Measurements from ENCODE around the gene ZNF675.
"Not testable (repeated sequence)": the region's sequence is repeated elsewhere in the genome, so short reads cannot be mapped to it uniquely, and the experiment has no call there.

Gene ZNF675

DNA sequence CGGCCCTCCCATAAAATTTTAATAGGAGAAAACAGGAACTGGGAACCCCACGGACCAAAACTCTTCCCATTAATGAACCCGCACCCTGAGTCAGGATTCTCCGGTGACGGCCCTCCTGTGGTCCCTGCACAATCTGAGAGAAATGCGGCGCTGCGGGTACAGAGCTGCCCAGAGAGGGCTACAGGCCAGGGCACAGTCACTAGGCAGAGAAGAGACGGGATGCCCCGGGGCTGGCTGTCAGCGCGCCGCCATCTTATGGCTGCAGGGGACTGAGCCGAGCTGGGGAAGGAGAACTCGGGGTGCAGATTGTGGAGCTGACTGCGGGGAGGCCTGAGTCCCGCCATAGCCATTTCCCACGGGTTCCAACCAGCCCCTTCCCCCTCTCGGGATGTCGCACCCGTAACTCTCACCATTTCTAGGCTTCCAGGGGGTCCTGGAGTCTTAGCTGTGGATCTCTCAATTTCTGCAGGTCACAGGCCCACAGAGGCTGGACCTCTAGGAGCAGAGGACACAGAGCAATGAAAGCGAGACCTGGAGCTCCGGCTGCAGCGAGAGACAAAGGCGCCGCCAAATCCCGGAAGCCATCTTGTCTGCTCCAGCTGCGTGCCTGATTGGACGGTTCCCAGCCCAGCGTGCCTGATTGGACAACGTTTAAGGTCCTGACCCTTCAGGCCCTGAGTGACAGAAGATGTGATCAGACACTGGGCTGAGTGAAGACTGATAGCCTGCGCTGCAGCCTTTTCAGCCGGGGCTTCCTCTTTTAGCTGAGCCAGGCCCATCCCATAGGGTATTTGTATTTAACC, at the start of gene ZNF675:
Gene ZNF675 (minus strand): TSS at position 592 of the 803 bp plus-strand sequence. CDS start 179 bp downstream, at position 413.
- peak; percentile 85 for DNase-seq

DNA sequence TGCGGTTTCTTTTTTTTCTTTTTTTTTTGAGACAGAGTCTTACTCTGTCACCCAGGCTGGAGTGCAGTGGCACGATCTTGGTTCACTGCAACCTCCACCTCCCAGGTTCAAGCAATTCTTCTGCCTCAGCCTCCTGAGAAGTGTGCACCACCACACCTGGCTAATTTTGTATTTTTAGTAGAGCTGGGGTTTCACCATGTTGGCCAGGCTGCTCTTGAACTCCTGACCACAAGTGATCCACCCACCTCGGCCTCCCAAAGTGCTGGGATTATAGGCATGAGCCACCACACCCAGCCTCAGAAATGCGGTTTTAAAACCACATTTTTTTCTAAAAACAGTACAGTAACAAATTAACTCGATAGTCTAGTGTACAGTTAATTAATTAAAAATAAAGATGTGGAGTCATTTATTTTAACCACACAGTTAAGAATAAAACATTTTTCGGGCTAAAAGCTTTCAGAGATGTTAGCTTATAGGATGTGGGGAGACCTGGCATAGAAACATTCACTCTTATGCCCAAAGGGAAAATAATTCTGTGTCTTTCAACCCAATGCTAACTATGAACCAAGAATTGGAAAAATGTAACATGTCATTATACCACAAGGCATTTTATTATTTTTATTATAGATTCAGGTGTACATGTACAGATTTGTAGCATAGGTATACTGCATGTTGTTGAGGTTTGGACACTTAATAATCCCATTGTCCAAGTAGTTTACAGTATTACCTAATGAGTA, 43.9 kb upstream of the ZNF675 start:
- not testable (repeated sequence) for DNase-seq

DNA sequence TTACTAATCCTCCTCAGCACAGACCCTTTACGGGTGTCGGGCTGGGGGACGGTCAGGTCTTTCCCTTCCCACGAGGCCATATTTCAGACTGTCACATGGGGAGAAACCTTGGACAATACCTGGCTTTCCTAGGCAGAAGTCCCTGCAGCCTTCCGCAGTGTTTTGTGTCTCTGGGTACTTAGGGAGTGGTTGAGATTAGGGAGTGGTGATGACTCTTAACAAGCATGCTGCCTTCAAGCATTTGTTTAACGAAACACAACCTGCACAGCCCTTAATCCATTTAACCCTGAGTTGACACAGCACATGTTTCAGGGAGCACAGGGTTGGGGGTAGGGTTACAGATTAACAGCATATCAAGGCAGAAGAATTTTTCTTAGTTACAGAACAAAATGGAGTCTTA, 37.1 kb upstream of the ZNF675 start:
- DNase-seq, result not testable (repeated sequence)

DNA sequence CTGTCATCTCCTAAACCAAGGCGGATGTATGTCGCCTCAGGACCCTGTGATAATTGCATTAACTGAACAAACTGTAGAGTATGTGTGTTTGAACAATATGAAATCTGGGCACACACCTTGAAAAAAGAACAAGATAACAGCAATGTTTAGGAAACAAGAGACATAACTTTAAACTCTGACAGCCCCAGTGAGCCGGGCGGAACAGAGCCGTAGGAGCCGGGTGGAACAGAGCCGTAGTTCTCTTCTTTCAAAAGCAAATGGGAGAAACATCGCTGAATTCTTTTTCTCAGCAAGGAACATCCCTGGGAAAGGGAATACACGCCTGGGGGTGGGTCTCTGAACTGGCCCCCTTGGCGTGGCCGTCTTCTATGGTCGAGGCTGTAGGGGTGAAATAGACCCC, 31.8 kb upstream of the ZNF675 start:
- no peak for DNase-seq

DNA sequence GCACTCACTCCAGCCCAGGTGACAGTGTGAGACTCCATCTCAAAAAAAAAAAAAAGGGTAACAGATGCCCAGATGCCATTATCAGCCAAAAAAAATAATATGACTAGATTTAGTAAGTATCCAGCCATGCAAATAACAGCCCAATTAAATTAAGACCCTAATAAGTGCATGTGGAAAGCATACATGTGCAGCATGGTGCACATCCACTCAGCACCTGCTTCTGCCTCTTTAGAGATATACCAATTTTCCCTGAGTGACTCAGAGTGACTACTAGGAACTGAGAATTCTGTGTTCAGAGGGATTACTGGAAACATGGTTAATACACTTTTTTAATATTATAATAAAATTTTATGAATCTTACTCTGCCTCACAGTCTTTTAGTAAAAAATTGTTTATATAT, 29.8 kb upstream of the ZNF675 start:
- no peak for DNase-seq

DNA sequence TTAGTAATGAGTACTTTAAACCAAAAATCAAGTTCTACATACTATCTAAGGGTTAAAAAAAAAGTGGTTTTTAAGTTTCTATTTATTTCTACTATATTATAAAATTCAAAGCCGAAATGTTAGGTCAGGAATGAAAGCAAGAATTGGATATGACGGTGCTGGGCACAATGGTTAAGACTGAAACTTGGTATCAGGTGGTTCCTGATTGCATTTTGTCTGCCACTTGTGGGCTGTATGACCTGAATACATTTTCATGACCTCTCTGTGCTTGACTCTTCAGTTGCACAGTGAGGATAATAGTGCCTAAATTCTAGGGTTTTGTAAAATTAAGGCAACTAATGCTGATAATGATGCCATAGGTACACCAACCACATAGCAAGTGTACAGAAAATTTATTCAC, 22.3 kb upstream of the ZNF675 start:
- DNase-seq, result no peak

DNA sequence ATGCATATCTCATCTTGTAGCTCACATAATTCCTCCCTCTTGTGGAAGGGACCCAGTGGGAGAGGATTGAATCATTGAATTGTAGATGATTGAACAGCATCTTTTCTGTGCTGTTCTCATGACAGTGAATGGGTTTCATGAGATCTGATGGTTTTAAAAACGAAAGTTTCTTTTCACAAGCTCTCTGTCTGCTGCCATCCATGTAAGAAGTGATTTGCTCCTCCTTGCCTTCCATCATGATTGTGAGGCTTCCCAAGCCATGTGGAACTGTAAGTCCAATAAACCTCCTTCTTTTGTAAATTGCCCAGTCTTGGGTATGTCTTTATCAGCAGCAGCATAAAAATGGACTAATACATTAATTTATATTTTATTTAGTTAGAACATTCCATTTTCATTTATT, 19.6 kb upstream of the ZNF675 start:
- no peak for DNase-seq

DNA sequence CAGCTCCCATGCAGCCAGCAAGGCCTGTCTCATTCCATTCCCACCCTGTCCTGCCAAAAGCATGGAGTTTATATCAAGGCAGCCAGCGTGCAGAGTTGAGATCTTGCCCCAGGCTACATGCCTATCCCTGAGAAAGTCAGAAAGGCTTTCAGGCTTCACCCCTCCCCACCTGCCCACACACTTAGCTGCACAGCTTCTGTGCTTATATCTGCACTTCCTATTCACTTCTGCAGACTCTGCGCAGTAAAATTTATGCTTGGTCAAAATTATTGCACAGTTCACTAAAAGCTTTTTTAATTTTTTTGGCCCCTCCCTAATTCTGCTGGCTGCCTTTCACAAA, 12.5 kb upstream of the ZNF675 start:
- DNase-seq, result no peak

DNA sequence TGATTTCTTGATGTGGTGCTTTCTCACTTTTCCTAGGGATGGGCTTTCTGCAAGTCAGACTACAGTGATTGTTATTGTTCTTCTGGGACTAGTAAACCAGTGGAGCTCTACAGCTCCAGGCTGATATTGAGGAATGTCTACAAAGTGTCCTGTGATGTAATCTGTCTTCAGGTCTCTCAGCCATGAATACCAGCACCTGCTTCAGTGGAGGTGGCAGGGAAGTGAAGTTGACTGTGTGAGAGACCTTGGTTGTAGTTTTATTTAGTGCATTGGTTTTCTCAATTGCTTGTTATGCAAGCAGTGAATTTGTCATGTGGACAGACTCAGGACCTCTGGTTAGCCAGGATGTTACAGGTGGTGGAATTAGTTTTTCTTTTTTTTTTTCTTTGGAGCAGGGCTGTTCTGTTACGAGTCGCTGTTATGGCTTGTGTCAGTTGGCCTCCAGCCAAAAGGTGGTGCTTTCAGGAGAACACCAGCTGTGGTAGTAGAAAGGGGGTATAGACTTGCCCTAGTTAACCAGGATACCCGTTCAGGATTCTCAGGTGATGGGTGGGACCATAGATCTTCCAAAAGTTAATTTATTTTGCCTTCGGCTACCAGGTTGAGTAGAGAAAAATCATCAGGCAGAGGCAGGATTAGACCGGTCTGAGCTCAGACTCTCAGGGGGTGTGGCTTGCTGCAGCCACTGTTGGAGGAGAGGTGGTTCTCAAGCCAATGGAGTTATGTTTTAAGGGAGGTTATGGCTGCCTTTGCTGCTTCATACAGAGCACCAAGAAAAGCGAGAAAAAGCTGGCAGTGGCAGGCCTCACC, 11.9 kb upstream of the ZNF675 start:
- DNase-seq, result no peak

DNA sequence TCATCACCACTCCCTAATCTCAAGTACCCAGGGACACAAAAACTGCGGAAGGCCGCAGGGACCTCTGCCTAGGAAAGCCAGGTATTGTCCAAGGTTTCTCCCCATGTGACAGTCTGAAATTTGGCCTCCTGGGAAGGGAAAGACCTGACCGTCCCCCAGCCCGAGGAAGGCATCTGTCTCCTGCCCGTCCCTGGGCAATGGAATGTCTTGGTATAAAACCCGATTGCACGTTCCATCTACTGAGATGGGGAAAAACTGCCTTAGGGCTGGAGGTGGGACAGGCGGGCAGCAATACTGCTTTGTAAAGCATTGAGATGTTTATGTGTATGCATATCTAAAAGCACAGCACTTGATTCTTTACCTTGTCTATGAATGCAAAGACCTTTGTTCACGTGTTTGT, 5.9 kb upstream of the ZNF675 start:
- DNase-seq, result not testable (repeated sequence)

DNA sequence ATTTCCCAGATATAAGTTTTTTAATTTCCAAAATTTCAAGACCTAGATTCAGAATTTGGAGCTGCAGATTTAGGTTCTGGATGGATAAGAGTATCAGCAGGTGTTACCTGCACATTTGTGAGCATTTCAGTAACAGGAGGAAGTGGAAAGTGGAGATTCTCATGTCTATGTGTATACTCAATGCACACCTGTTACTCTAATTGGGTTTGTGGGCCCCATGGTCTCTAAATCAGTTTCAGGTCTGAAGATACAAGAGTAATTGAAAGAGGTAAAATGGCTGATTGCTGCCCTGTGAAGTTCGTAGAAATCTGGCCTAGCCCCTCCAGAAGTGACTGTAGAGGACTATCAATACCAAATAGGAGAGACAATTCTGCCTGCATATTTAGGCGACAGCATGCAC, 13.9 kb downstream of the ZNF675 start:
- DNase-seq, result no peak

DNA sequence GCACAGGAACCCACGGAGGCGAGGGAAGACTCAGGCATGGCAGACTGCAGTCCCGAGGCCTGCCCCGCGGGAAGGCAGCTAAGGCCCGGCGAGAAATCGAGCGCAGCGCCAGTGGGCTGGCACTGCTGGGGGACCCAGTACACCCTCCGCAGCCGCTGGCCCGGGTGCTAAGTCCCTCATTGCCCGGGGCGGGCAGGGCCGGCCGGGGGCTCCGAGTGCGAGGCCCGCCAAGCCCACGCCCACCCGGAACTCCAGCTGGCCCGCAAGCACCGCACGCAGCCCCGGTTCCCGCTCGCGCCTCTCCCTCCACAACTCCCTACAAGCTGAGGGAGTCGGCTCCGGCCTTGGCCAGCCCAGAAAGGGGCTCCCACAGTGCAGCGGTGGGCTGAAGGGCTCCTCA, 18.4 kb downstream of the ZNF675 start:
- DNase-seq, result not testable (repeated sequence)

DNA sequence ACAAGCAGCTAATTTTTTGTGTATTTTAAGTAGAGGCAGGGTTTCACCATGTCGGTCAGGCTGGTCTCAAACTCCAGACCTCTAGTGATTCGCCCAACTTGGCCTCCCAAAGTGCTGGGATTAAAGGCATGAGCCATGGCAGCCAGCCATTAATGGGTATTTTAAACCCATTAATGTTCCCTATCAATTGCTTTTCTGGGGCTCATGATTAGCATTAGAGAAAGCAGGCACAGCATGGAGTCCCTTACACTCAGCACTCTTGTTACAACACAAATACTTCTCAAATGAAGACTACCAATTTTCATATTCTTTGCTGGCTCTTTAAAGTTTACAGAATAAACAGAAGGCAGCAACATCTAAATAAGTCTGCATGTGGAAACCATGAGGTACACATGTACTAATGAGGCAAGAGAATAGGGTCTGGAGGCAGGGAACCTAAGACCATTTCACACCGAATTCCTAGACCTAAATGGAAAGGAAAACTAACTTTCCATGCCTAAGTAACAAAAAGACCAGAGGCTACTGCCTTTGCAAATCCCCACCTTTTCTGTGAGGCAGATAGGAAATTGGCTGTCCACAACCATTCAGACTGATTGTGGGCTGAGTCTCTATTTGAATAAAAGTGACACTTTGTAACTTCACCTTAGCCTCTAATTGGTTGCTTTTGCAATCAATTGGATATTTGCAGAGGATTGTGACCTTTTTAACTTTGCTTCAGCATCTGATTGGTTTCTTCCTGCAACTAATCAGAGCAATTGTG, 21.2 kb downstream of the ZNF675 start:
- no peak for DNase-seq

DNA sequence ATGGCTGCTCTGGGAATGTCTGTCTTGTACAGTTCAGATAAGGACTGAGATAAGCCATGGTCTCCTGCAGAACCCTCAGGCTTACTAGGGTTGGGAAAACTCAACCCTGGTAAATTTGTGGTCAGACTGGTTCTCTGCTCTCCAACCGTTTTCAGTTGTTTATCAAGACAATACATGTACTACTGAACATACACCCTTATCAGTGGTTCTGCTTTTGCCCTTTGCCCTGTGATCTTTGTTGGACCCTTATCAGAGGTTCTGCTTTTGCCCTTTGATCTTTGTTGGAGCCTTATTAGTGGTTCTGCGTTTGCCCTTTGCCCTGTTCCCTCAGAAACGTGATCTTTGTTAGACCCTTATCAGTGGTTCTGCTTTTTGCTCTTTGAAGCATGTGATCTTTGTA, 37.2 kb downstream of the ZNF675 start:
- DNase-seq, result not testable (repeated sequence)
